GM12873 (cell line): ENCODE measurements around the gene NEDD9.

Source experiments
- CTCF ChIP-seq: IDR thresholded peaks from 2 replicates; pipeline ENCODE4 v1.5.1; 2012; ENCODE audit warnings: low read depth, mild to moderate bottlenecking, moderate library complexity, low read length, control low read depth; ENCODE audit not compliant: insufficient read depth; ENCODE audit errors: missing control alignments

NEDD9 gene

GRCh38 chr6:11241154-11241792 lies 8.8 kb upstream of the NEDD9 start:
- TF ChIP-seq CTCF: no peak

- TF ChIP-seq CTCF: no peak
Measured at GRCh38 chr6:11237956-11238355, 5.5 kb upstream of the NEDD9 start.

GRCh38 chr6:11237428-11237827 lies 5.0 kb upstream of the NEDD9 start:
- TF ChIP-seq CTCF: no peak

GRCh38 chr6:11236915-11237314 lies 4.4 kb upstream of the NEDD9 start:
- TF ChIP-seq CTCF: no peak

- no peak for TF ChIP-seq CTCF
Measured at GRCh38 chr6:11236076-11236750, 3.7 kb upstream of the NEDD9 start.

GRCh38 chr6:11235062-11235461 lies 2.6 kb upstream of the NEDD9 start:
- TF ChIP-seq CTCF: no peak

GRCh38 chr6:11233673-11234573 lies 1.5 kb upstream of the NEDD9 start:
- TF ChIP-seq CTCF: no peak
